Vagina (tissue), 2 donors: ENCODE data around the gene CDON.

Experiments used
- CTCF ChIP-seq, 3 experiments: fragments of 450-650 bp in 2 of 3; fragments of 200-600 bp in 1 of 3; sonication (generic) in 1 of 3; IDR thresholded peaks; one replicate each; pipeline ENCODE4 v1.5.1; 2017 to 2019; ENCODE audit warnings: antibody characterized with exemption in 3 of 3, mild to moderate bottlenecking in 2 of 3, moderate library complexity in 2 of 3
- POLR2AphosphoS5 ChIP-seq, 2 donors: sonication (generic); formaldehyde crosslinking; IDR thresholded peaks; one replicate each; pipeline ENCODE4 v1.9.0; 2017; ENCODE audit warnings: antibody characterized with exemption in 2 of 2, mild to moderate bottlenecking in 2 of 2, low read depth in 1 of 2; ENCODE audit not compliant: insufficient read depth in 1 of 2

DNA sequence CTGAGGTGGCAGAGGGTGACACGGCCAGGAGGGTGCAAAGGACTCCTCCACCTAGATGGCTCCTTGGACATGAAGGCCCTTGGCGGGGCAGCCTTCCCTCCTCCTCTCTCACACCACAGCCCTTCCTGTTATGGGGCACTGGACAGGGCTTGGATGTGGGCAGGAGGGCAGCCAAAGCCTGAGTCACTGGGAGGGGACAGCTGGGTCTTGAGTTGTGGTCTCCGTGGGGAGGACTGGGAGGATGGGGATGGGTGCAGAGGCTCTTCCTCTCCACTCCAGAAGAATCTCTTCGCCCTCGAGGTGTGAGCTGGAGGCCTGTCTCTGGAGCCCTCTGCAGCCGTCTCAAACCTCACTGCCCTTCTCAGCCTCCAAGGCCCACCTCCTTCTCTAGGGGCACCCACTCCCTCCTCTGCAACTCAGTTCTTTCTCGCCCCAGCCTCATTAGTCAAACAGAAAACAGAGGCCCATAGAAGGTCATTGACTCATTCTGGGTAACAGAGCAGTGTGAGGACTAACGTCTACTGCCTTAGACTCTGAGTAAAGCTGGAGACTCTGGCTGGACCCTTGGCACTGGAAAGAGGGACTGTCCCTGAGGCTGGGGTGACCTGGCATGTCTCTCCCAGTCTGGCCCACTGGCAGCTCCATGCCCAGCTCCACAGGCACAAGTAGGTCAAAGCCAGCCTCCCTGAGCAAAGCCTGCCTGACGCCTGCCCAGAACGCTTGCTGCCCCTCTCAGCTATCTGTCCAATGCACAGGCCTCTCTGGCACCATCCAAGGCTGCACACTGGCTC lies 47.5 kb upstream of the CDON start:
- no peak for TF ChIP-seq CTCF (IDR thresholded peaks at IDR 0.05)
- TF ChIP-seq POLR2AphosphoS5 (IDR thresholded peaks at IDR 0.05; ENCODE audit: insufficient read depth in 1 of 2, low read depth in 1 of 2) = no peak
